Astrocyte of the cerebellum (primary cell): ENCODE results near the gene GAPDH.

ENCODE experiments used
- DNase-seq: peaks from one replicate; pipeline ENCODE4 v3.0.0-alpha.2; 2011; ENCODE audit warnings: low read depth
- H3K4me3 ChIP-seq: 2 replicates; pipeline ENCODE4 v1.5.1; 2011; ENCODE audit warnings: mild to moderate bottlenecking, low read depth, low read length, moderate library complexity
- CTCF ChIP-seq: IDR thresholded peaks from 2 replicates; pipeline ENCODE4 v1.5.1; 2012; ENCODE audit warnings: low read length, low read depth, moderate library complexity, mild to moderate bottlenecking; ENCODE audit errors: missing control alignments
- in situ Hi-C: cut with HindIII; loops from 2 replicates; pipeline ENCODE4 v1.10.0; 2017; ENCODE audit warnings: low sequenced_read_pairs

GAPDH gene

GRCh38 chr12:6528539-6529235 lies 5.6 kb upstream of the GAPDH start:
- TF ChIP-seq CTCF: no peak
- no peak overlapping the region for H3K4me3 ChIP-seq
- in situ Hi-C loops: no loop called here
- no peak for DNase-seq

- no peak for DNase-seq
- in situ Hi-C loops: no loop called here
- H3K4me3 ChIP-seq: no peak overlapping the region
- no peak for TF ChIP-seq CTCF
Observed at GRCh38 chr12:6529291-6529737, 5.0 kb upstream of the GAPDH start.

GRCh38 chr12:6530576-6531260 lies 3.6 kb upstream of the GAPDH start:
- TF ChIP-seq CTCF: no peak
- in situ Hi-C loops: no loop called here
- DNase-seq: no peak
- no peak overlapping the region for H3K4me3 ChIP-seq

GRCh38 chr12:6532051-6532926 lies 2.0 kb upstream of the GAPDH start:
- DNase-seq: peak; percentile 91
- no peak for TF ChIP-seq CTCF
- in situ Hi-C loops: no loop called here
- peak overlapping the region; percentile 100 for H3K4me3 ChIP-seq

- in situ Hi-C loops: no loop called here
- no peak for TF ChIP-seq CTCF
- no peak for DNase-seq
- peak overlapping the region; percentile 100 for H3K4me3 ChIP-seq
Observed at GRCh38 chr12:6532927-6533652, 1.2 kb upstream of the GAPDH start.

- H3K4me3 ChIP-seq: peak overlapping the region; percentile 100
- in situ Hi-C loops: no loop called here
- DNase-seq: no peak
- no peak for TF ChIP-seq CTCF
Observed at GRCh38 chr12:6533653-6533922, 729 bp upstream of the GAPDH start.
